Measurements from ENCODE around the gene TRMT61B.

TRMT61B gene

DNA sequence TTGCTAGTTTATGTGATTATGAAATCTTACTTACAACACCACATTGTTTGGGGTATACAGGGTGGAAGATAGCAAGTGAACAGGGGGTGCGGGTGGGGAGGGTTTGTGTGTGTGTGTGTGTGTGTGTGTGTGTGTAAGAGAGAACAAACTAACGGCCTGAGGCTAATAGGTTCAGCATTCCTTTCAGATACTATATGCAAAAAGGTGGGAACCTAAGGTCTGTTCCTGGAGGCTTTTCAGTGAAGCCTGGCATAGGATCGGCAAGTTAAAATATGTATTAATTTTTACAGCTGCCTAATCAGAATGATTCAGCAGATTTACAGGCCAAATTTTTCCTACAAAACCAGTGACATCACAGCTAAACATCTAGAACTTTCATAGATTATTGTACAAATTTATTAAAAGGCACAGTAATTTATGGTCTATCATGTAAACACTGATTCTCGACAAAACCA is 67.1 kb downstream of the TRMT61B start:
- H3K9ac ChIP-seq (ENCODE audit: low read length) = no peak overlapping the region
- H3K4me3 ChIP-seq (ENCODE audit: insufficient read depth, low read length, poor library complexity, severe bottlenecking) = no peak overlapping the region
- no peaks in the 10 kb centered on the region for H3K27me3 ChIP-seq (ENCODE audit: low read length)
- no peak overlapping the region for H3K27ac ChIP-seq (ENCODE audit: low read depth, low read length)
- H2AFZ ChIP-seq (ENCODE audit: low read depth, low read length, severe bottlenecking) = no peak overlapping the region
- no peak overlapping the region for H3K4me2 ChIP-seq (ENCODE audit: low read depth, low read length, poor library complexity, severe bottlenecking)
- no peaks in the 10 kb centered on the region for H3K79me2 ChIP-seq (ENCODE audit: insufficient read depth, low read length)
- H3K9me2 ChIP-seq (replicated peaks; ENCODE audit: insufficient read depth, low read length) = no peaks in the 10 kb centered on the region
- no peaks in the 10 kb centered on the region for H3K9me3 ChIP-seq (ENCODE audit: insufficient read depth, low read length)
- peaks cover 44% of the 10 kb centered on the region for H3K36me3 ChIP-seq (ENCODE audit: low read length)
- H4K20me1 ChIP-seq (ENCODE audit: low read depth, low read length) = peaks cover 5% of the 10 kb centered on the region
- H3F3A ChIP-seq (ENCODE audit: insufficient read depth) = peaks cover 10% of the 10 kb centered on the region; the same call in 1 of the 2 replicates
- TF ChIP-seq, protein P1, sequence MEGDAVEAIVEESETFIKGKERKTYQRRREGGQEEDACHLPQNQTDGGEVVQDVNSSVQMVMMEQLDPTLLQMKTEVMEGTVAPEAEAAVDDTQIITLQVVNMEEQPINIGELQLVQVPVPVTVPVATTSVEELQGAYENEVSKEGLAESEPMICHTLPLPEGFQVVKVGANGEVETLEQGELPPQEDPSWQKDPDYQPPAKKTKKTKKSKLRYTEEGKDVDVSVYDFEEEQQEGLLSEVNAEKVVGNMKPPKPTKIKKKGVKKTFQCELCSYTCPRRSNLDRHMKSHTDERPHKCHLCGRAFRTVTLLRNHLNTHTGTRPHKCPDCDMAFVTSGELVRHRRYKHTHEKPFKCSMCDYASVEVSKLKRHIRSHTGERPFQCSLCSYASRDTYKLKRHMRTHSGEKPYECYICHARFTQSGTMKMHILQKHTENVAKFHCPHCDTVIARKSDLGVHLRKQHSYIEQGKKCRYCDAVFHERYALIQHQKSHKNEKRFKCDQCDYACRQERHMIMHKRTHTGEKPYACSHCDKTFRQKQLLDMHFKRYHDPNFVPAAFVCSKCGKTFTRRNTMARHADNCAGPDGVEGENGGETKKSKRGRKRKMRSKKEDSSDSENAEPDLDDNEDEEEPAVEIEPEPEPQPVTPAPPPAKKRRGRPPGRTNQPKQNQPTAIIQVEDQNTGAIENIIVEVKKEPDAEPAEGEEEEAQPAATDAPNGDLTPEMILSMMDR (IDR thresholded peaks at IDR 0.05; ENCODE audit: insufficient read depth, low read length, poor library complexity, severe bottlenecking) = no peak
- TF ChIP-seq EZH2phosphoT487 (conservative IDR thresholded peaks at IDR 0.05; ENCODE audit: low read length) = no peak

DNA sequence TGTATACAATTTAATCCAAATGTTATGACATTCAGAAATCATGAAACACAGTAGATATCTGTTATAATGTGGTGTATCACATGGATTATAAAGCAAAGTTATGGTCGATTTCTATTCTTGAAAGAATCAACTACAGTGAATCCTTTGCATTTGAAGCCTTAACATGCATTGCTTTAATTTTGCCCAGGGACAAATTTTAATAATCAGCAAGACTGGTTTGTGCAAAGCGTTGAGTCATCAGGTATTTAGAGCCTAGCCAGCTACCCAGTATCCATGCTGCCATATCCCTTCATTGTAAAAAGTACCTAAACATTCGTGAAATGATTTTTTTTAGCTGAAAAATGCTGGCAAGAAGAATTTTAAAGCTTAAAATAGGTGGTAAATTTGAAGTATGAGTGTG is 68.4 kb downstream of the TRMT61B start:
- TF ChIP-seq, protein P1 (IDR thresholded peaks at IDR 0.05; ENCODE audit: insufficient read depth, low read length, poor library complexity, severe bottlenecking) = no peak
- no peak for TF ChIP-seq EZH2phosphoT487 (conservative IDR thresholded peaks at IDR 0.05; ENCODE audit: low read length)
- H3K36me3 ChIP-seq (ENCODE audit: low read length) = peaks cover 56% of the 10 kb centered on the region
- H3K4me3 ChIP-seq (ENCODE audit: insufficient read depth, low read length, poor library complexity, severe bottlenecking) = no peak overlapping the region
- no peaks in the 10 kb centered on the region for H3K9me2 ChIP-seq (replicated peaks; ENCODE audit: insufficient read depth, low read length)
- no peak overlapping the region for H3K9ac ChIP-seq (ENCODE audit: low read length)
- no peaks in the 10 kb centered on the region for H3K27me3 ChIP-seq (ENCODE audit: low read length)
- H3K9me3 ChIP-seq (ENCODE audit: insufficient read depth, low read length) = no peaks in the 10 kb centered on the region
- no peak overlapping the region for H3K27ac ChIP-seq (ENCODE audit: low read depth, low read length)
- peaks cover 9% of the 10 kb centered on the region for H4K20me1 ChIP-seq (ENCODE audit: low read depth, low read length)
- H3K4me2 ChIP-seq (ENCODE audit: low read depth, low read length, poor library complexity, severe bottlenecking) = no peak overlapping the region
- no peak overlapping the region for H2AFZ ChIP-seq (ENCODE audit: low read depth, low read length, severe bottlenecking)
- peaks cover 7% of the 10 kb centered on the region; the same call in 1 of the 2 replicates for H3K79me2 ChIP-seq (ENCODE audit: insufficient read depth, low read length)
- H3F3A ChIP-seq (ENCODE audit: insufficient read depth) = peaks cover 10% of the 10 kb centered on the region; the same call in 1 of the 2 replicates
